Activated CD4-positive, alpha-beta T cell treated with anti-CD3 and anti-CD28 coated beads, Interleukin-2, amount 50 U/mL, for 1 hour (primary cell): ENCODE results near the gene SIM1.

ENCODE experiments used
- DNase-seq: peaks from one replicate; pipeline ENCODE4 v3.0.0-alpha.2; 2020

Gene SIM1

DNA sequence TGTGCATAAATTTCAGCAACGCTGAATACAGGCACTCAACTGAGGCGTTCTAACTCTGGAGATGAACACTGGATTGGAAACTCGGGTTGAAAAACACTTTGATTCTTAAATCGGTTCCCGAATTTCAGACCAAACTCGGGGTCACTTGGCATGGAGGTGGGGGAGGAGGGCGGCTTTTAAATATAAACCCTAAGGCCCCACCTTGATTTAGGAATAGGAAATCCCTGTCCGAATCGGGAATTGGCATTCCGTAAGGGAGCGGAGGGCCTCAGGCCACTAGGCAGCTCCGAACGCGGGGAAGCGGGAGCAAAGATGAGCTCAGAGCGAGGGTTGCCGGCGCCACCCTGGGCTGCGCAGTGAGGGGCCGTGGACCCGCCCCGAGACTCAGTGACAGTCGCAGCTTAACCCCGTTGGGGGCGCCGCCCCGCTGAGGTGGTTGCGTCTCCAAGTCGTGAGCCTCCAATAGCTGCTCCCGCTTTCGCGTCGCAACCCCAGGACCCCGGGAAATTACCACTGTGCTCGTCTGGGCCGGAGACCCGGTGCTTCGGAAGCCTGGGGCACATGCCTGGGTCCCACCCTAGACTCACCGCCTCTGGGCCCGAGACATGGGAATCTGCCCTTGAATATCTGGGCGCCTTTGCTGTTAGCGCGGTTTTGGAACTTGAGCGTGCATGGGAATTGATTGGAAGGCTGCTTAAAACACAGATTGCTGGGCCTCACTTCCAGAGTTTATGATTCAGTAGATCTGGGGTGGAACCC is 4.6 kb upstream of the SIM1 start:
- DNase-seq: no peak

DNA sequence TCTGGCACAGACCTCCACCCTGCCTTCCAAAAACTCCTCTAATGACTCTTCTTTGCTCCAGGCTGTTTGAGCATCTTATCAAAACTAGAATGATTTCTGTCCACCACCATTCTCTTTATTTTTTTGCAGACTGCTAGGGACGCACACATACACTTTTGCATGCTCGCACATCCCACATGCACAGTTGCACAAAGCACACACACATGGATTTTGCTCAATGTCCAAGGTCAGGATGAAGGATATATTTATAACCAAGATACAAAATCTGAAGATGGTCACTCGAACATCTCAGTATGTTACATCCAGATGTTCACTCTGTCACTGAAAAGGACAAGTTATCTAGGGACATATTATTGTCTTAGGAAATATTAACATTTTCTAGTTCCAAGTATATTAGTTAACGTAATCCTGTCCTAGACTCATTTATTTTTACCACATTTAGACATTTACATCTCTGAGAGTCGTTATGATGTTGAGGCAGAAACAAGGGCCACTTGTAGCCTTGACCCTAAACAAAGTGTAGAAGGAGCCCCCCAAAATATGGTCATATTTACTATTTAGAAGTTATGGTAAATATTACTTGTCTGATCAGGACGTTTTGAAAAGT is 3.4 kb upstream of the SIM1 start:
- no peak for DNase-seq

DNA sequence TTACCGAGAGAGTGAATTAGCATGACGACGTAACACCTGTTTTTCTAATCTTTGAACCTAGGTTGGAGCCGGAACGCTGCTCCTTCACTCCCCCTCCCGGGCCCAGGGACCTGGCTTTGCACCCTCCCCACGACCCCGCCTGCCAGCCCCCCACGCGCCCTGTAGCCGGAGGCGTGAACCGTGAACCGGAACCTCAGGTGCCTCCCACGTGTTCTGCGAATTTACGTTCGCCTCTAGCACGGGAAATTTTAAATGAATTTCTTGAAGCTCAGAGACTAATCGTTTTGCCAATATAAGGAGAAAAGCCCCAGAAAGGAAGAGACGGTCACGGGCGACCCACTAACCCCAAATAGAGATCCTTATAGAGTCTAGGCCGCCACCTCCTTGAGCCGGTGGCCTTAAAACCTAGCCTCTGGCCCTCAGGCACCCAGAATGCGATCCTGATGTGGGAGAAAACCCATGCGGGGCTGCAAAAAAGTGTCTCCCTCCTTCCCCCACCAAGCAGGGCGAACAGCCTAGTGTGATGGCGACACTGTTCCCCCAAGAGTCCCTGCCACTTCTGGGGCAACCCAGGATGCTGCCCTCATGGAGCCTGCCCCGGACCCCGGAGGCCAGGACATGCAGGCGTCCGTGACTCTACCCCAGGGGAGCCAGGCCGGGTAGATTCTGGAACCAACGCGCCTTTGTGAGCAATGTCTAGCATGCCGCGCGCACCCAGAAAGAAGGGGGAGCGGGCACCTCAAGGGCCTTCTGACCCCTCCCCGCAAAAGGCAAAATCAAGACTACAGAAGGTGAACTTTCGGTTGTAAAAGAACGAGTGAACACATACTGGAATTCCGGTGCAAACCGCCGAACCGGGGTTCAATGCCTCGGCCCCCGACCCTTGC is 2.7 kb upstream of the SIM1 start:
- no peak for DNase-seq

DNA sequence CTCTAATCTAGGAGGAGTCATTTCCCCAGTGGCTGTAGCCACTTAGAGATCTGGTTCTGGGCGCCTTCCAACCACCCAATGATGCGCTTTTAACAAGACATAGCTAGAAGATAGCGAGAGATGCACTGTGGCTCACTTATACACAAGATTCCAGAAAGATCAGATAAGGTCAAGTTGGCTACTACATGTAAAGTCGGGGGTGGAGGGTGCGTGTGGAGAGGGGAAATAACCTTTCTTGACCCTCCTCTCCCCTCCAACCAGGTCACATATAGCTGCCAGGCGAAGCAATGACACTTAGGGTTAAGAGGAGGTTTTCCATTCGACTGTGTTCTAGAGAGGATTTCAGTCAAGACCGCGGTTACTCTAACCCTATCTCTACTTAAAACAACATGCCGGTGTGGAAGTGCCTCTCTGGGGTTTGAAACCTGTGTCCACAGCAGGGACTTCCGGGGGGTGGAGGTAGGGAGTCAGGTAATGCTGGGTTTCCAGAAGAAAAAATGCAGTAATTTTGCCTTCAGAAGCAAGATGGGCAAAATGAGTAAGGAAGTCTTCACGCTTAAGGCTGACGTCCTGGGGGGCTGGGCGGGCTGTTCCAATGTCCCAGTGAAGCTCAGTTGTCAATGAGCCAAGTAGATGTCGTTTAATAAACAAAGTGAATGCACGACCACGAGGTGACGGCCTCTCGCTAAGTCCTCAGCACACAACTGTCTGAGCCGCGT is 1.8 kb upstream of the SIM1 start:
- DNase-seq: no peak

DNA sequence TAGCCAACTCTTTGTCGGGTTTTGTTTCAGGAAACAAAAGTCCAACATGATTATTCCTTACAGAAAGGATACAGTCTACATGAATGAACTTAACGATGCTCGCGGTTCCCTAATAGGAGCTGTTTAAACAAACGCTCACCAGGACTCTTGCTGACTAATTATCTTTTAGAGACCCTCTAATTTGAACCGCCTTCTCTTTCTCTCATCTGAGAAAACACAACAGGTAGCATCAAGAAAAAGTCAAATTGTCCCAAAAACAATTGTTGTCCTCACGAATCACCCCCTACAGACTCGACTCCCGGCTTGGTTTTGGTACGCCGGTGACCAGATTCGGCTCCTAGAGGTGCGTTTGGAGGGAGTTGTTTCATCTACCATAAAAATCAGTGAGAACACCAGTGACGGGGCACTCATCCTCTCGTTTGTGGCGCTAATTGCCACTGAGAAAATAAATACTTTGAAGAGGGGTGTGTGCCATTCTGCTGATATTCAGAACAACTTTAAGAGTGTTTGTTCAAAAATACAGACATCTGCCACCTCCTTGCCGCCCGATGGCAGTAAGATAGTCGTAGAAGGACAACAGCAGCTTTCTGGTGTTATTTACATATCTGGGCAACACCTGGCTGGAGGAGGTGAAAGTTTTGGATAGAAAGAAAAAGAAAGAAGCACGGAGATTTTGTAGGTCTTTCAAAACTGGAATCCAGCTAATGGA is 1.1 kb upstream of the SIM1 start:
- DNase-seq: no peak

DNA sequence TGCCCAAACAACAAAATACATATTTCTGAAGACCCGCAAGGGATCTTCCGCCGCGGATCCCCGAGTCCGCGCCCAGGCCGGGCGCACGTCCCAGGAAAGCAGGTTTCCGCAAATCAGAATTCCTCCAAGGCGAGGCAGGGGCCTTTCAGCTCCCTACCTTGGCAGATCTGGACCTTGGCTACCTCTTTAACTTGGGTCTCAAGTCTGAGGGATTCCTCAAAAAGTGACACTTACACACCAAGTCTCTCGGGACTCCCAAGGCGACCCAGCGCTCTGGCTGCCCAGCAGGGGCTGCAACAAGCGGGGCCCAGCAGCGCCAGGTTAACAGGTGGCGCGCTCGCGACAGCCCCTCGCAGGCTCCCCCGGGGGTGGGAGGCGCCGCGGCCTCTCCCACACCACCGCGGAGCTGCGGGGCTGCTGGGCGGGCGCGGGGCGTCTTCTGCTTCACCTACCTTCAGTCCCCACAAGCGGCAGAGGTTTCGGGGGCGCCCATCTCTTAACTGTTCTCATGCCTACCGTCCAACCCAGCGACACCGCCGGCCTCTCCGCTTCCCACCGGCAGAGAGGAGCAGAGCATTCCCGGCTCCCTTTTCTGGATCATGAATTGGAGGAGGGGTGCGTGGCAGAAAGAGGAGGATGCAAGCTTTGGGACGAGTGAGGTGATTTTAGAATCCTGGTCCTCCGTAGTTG is 414 bp downstream of the SIM1 start:
- DNase-seq: no peak

DNA sequence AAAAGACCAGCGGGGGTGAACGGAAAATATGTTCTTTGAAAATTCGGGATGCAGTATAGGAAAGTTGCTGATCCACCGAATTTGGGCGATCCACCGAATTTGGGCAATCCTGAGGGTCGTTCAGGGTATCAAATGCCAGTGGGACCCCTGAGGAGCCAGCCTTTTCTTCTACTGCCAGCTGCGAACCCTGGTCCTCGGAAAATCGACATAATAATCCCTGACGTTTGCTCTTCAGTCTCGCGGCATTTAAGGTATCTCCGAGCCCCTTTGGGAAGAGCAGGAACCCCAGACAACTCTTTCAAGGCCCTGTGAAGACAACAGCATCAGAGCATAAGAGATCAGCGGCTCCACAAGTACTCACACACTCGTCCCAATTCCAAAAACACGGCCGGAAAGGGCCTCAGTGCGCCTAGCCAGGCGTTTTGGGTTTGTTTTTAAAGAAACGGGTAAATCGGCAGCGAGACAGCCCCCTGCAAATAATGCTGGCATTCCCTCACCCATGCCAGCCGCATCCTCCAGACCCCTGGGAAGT is 1.0 kb downstream of the SIM1 start:
- DNase-seq: no peak

DNA sequence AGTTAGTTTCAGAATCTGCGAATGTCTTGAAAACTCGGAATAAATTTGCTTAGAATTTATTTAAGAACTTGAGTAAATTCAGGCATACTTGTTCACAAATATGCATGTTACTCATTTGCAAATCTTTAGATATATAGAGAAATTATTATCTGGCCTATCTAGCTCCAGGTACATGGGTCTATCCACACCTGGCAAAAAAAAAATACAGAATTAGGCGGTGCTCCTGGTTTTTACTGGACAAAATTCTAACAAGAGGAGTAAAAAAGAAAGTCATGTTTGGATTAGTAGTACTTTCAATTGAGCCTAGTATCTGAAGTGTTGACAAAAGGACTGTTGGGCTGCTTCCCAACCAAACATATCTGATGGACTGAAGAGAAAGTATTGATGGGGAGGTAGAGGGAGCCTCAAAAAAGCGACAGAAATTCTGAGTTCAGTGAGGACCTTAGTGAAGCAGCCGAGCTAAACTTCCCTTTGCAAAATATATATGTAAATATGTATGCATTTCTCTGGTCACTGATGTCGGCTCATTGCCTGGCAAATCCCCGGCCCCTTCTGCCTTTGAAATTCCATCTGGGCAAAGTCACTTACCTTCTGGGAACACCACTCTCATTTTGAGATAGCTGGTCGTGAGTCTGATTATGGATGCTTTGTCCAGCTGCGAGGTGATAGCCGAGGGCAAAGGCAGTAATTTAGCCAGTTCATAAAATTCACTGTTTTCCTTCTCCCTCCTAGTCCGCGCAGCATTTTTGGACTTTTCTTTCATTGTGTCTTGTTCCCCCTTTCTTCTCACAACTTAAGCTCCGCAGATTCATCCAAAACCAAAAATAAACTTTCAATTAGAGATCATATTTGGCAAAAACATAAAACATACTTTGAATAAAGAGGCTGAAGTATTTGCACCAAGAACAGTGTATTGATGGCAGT is 1.8 kb downstream of the SIM1 start:
- DNase-seq: no peak

DNA sequence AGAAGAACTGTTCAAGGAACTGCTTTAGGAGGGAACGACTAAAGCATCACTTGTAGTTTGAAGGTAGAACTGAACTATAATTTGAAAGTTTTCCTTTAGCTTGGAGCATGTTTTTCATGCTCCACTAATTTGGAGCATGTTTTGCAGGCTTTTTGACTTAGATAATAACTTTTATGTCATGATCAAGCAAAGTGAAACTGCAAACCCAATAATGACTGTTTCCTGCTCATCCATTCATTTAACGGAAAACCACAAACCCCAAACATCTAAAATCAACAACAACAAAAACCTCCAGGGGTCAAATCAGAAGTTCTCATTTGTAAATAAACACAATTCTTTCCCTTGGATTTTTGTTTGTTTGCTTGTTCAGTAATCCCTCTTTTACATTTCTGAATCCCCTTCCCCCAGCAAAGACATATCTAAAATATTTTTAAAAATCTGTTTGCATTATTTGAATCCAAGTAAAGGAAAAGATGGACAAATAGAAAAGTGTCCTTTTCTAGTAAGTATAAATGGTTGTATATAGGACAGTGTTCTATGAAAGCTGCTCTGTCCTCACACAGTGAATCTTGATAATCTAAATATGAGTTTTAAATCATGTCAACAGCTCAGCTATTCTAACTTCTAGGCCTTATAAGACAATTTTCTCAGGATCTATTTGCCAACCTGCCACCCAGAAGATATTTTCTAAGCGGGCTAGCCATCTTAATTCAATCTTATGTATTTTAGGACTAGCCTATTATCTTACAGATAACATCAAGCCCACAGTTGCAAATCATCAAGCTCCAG is 2.6 kb downstream of the SIM1 start:
- DNase-seq: no peak

DNA sequence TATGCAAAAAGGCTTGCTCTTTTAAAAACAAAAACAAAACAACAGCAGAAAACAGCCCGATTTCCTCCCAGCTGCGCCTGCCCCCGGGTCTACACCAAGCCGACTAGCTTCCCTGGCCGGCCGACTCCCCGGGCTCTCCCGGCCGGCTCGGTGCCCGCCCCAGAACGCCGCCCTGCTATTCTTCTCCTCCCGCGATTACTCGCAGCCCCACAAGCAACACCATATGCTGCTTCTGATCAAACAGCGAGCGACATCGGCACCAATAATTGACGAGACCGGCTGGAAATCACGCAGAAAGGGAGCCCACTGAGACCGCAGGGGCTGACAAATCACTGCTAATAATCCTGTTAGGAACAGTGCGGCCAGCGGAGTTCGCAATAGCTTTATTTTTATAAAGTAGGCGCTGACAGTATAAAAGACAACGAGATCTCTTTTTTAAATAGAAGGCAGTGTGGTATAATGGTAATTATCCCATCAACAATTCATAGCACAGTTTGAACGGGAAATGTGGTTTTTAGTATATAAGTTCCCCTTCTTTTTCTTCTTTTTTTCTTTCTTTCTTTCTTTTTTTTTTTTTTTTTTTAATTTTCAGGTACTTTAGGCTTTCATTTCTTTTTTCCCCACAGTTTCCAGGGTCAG is 3.3 kb downstream of the SIM1 start:
- DNase-seq: no peak

DNA sequence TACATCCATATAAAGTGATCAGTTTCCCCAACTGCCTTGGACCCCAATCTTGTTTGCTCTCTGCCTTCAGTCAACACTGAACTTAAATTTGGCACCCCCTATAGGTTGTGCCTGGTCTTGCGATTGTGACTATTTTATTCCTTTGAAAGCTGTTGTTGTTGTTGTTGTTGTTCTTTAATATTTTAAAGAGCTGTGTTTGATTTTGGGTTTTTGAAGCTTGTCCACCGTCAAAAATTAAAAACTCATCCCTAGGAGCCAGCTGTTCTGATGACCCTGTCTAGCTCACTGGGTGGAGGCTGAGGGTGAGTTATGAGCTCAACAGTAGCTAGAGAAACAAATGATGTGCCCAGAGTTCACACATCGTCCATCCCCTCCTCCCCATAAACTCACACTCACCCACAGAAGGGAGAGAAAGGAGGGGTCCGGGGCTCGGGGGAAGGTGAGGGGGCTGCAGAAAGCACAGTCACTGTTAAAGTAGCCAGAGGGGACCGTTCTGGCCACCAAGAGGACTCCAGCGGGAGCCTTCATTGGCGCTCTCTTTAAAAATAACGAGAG is 4.0 kb downstream of the SIM1 start:
- DNase-seq: no peak

DNA sequence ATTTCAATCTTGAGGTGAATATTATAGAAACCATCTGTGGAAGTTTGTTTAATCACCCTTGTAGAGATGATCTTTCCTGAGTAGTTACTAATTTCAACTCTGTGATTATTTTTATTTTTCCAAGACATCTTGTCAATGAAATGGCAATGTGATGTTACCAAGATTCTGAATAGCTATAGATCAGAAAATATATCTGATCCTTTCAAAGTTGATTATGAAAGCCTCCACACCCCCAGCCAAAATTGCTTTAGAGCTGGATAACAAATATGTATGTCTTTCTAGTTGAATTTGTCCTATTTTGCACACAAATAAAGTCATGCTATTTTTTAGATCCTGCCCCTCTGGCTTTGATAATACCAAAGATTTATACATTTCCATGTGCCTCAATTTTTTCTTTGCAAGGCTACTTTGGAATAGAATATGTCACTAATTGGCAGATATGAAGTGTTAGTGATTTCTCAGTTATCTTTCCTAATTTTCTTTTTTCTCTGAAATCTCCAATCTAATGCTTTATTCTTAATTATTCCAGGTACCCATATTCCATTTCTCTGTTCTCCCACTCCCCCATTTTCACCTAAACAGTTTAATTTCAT is 5.0 kb downstream of the SIM1 start:
- DNase-seq: no peak

DNA sequence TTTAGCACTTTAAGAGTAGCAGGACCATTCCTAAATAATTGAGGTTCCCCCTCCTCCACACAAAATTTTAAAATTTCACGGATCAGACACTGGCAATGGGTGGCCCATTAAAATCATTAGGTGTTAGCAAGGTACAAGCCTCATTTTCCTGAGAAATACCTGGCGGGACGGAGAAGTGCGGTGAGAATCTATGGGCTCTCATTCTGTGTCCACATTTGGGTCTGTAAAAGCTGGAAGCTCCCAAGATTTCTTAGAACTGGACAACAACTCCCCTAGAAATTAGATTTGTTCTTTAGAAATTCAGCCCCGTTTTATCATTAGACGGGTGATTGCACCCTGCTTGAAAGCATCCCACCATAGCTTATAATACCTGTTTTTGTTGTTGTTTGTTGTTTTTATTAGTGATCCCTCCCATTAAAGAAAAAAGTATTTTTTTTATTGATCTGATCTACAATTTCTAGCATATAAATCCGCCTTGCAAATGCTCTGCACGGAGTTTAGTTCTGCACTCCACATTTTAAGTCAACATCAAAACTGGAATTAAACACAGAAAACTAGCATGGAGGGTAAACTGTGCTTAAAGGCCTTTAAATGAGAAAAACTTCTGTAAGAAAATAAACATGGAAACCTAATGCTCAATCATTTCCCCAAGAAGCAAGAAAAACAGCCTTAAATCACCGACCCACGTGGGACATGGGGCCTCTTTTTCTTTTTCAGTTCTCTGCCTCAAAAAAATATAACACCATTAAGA is 5.7 kb downstream of the SIM1 start:
- no peak for DNase-seq

DNA sequence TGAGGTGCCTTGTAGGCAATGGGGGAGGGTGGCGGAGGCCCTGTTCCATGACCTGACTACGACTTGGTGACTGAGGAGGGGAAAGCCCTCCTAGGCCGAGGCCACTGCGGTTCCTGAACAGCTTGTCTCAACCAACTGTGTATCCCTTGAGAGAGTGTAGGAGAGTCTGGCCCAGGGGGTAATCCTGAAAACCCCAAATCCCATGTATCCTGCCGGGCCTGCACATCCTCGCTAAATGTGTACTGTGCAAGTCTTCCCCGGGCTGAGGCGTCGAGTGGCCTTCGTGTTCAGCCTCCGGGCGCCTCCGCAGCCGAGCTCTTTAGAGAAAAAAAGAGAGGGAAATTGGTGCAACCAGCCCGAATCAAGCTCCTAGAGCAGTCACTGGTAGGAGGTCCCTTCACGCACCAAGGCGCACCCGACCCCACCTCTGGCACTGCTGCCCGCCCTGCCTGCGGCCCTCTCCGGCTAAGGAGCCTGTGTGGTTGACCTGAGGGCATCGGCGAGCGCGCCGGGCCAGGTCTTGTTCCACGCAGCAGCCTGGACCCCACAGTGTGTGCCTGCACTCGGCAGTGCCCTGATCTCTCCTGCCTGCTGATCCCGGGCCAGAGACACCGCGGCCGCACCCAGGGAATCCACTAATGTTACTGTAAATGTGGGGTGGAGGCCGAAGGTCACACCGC is 7.3 kb downstream of the SIM1 start:
- DNase-seq: no peak

DNA sequence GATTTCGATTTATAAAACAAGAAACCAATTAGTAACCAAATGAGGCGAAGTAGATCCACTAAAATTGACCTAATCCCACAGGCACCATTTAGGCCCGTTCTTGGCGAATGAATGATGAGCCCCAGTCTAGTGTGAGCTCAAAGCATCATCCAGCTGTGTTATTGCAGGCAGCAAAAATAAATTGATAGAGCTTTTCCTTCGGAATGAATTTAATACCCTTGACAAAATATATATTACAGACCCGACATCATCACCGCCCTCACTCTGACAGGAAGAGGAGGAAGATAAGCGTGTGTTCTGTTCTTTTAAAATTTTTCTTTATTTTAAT is 7.8 kb downstream of the SIM1 start:
- DNase-seq: no peak

DNA sequence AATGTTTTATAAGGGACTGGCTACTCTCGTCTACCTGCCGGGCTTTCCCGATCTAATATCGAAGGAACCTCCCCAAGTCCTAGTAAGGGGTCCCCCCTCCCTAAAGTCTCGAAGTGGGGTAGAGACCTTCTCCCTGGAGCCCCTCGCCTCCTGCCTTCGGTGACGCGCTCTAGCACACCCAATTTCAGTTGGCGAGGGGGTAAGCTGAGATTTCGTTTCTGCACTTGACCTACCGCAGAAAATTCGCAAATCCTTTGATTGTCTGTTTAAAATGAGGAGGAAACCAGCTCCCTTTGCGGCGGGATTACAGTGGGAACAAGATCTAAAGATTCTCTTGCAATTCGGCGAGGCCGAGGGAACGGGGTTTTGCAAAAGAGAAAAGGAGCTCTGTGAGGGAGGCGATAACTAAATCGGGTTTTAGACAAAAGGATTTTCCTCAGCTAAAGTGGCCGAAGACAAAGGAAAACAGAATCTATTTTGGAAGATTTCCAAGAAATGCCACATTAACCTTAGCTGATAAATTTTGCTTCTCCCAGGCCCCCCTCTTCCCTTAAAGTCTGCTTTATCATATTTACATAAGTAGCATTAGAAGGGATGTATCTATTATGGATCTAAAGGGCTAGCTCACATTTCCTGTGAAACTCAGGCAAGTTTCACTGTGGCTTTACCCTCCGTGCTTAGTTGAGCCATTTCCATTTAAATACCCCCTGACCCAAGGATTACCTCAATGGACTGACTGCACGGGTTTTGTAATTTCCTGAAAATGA is 8.4 kb downstream of the SIM1 start:
- DNase-seq: no peak
